Uterus (tissue), 4 donors: ENCODE data around the gene GYG1. TPM values are rescaled to one million over a fixed set of nuclear protein-coding genes. Genes with fewer than 3 reads are reported as not detected.
A peak's percentile ranks its signal among the peaks of the same experiment; 100 is the strongest.

Experiments
- DNase-seq, 2 donors: peaks; one replicate each; pipeline ENCODE4 v3.0.0-alpha.2; 2019 to 2020
- H3K27ac ChIP-seq, 2 donors: fragments of 200-600 bp; sonication (generic); 1 replicate in 1 of 2; 2 replicates in 1 of 2; pipeline ENCODE4 v1.5.1; 2016 to 2018
- H3K27me3 ChIP-seq, 2 donors: fragments of 200-600 bp; sonication (generic); one replicate each; pipeline ENCODE4 v1.5.1; 2018 to 2019; ENCODE audit warnings: control low read depth in 1 of 2
- H3K36me3 ChIP-seq, 2 donors: fragments of 200-600 bp; sonication (generic); one replicate each; pipeline ENCODE4 v1.5.1; 2019; ENCODE audit warnings: control low read depth in 1 of 2
- H3K4me1 ChIP-seq, 2 donors: fragments of 200-600 bp; sonication (generic); one replicate each; pipeline ENCODE4 v1.5.1; 2018 to 2019; ENCODE audit warnings: control low read depth in 1 of 2
- H3K4me3 ChIP-seq, 2 donors: fragments of 200-600 bp; sonication (generic); 1 replicate in 1 of 2; 2 replicates in 1 of 2; pipeline ENCODE4 v1.5.1; 2018 to 2019; ENCODE audit warnings: mild to moderate bottlenecking in 1 of 2
- H3K9me3 ChIP-seq, 2 donors: fragments of 200-600 bp; sonication (generic); one replicate each; pipeline ENCODE4 v1.5.1; 2019; ENCODE audit warnings: control low read depth in 1 of 2
- CTCF ChIP-seq, 4 experiments: fragments of 200-600 bp in 2 of 4; fragments of 450-650 bp in 2 of 4; sonication (generic) in 2 of 4; IDR thresholded peaks; one replicate each; pipeline ENCODE4 v1.5.1; 2016 to 2019; ENCODE audit warnings: antibody characterized with exemption in 4 of 4, mild to moderate bottlenecking in 2 of 4, moderate library complexity in 1 of 4
- POLR2A ChIP-seq, 2 donors: fragments of 450-650 bp; IDR thresholded peaks; one replicate each; pipeline ENCODE4 v1.6.1; 2016; ENCODE audit warnings: antibody characterized with exemption in 2 of 2, mild to moderate bottlenecking in 1 of 2, moderate library complexity in 1 of 2
- intact Hi-C: fragments of 100-400 bp; cut with DNase I; formaldehyde crosslinking; loops from one replicate; pipeline ENCODE4 v1.15.1; 2023; ENCODE audit warnings: low total_unique reads
- total RNA-seq, 4 donors: library from RNA; depleted of rRNA in 3 of 4; stranded (reverse); fragments of >200 nt in 3 of 4; gene quantifications; one replicate each; pipeline versions ENCODE4 v1.1.0 to v1.2.4, GENCODE V29; 2014 to 2023
- donor health status: DM: yes; HTN: yes; CAD: no.

GYG1 gene
- total RNA-seq, 4 donors from 2014 or later, result 37.4 to 122 (median 64.2) TPM

- intact Hi-C loops, result no loop called here
- no peaks in the 10 kb centered on the region for H3K36me3 ChIP-seq
- DNase-seq, result no peak
Observed at GRCh38 chr3:148968321-148968720, 23.0 kb upstream of the GYG1 start.

GRCh38 chr3:148970271-148970670 is 21.1 kb upstream of the GYG1 start:
- Histone ChIP-seq H3K27me3 (no peaks in the 10 kb centered on the region), H3K27ac (peak overlapping the region; percentile 54 to 85), H3K4me3 (no peak overlapping the region), H3K36me3 (no peaks in the 10 kb centered on the region), H3K9me3 (no peaks in the 10 kb centered on the region), H3K4me1 (peaks cover 0 to 5% of the 10 kb centered on the region in 2 donors)
- intact Hi-C loops, result no loop called here
- DNase-seq, result no peak
- TF ChIP-seq CTCF (IDR thresholded peaks at IDR 0.05), result no peak
- no peak for TF ChIP-seq POLR2A (IDR thresholded peaks at IDR 0.05)

More at GRCh38 chr3:148968321-148968720, 23.0 kb upstream of the GYG1 start:
- H3K27ac ChIP-seq, result no peak overlapping the region
- no peaks in the 10 kb centered on the region for H3K4me1 ChIP-seq
- no peaks in the 10 kb centered on the region for H3K27me3 ChIP-seq
- H3K9me3 ChIP-seq, result no peaks in the 10 kb centered on the region
- no peak for TF ChIP-seq POLR2A (IDR thresholded peaks at IDR 0.05)
- TF ChIP-seq CTCF (IDR thresholded peaks at IDR 0.05), result no peak
- no peak overlapping the region for H3K4me3 ChIP-seq

GRCh38 chr3:148971401-148972163 is 19.8 kb upstream of the GYG1 start:
- TF ChIP-seq CTCF (IDR thresholded peaks at IDR 0.05) (peak in 3 of 4 experiments; percentile 7 to 14 (median 9)), POLR2A (IDR thresholded peaks at IDR 0.05) (no peak)
- Histone ChIP-seq H3K36me3 (no peaks in the 10 kb centered on the region), H3K9me3 (no peaks in the 10 kb centered on the region), H3K4me3 (no peak overlapping the region), H3K27me3 (no peaks in the 10 kb centered on the region), H3K4me1 (peaks cover 0 to 9% of the 10 kb centered on the region in 2 donors), H3K27ac (peak overlapping the region; percentile 54 to 85)
- peak; percentile 90 to 91 for DNase-seq
- intact Hi-C loops, result no loop called here

GRCh38 chr3:148974726-148975125 is 16.6 kb upstream of the GYG1 start:
- peaks cover 0 to 9% of the 10 kb centered on the region in 2 donors for H3K4me1 ChIP-seq
- H3K4me3 ChIP-seq, result no peak overlapping the region
- peak overlapping the region; percentile 13 to 69 for H3K27ac ChIP-seq
- TF ChIP-seq CTCF (IDR thresholded peaks at IDR 0.05) (no peak), POLR2A (IDR thresholded peaks at IDR 0.05) (no peak)
- intact Hi-C loops, result no loop called here
- DNase-seq, result no peak
- H3K36me3 ChIP-seq, result no peaks in the 10 kb centered on the region
- no peaks in the 10 kb centered on the region for H3K9me3 ChIP-seq
- H3K27me3 ChIP-seq, result no peaks in the 10 kb centered on the region

GRCh38 chr3:148975248-148975647 is 16.1 kb upstream of the GYG1 start:
- Histone ChIP-seq H3K27ac (peak overlapping the region; percentile 13 to 69), H3K27me3 (no peaks in the 10 kb centered on the region), H3K9me3 (no peaks in the 10 kb centered on the region), H3K4me1 (peaks cover 0 to 9% of the 10 kb centered on the region in 2 donors), H3K4me3 (no peak overlapping the region), H3K36me3 (no peaks in the 10 kb centered on the region)
- TF ChIP-seq POLR2A (IDR thresholded peaks at IDR 0.05) (no peak), CTCF (IDR thresholded peaks at IDR 0.05) (no peak)
- peak in 1 of 2 donors; percentile 33 for DNase-seq
- intact Hi-C loops, result no loop called here
